A549 (cell line): Measurements from ENCODE around the gene FAHD1. TPM values are rescaled to one million over a fixed set of nuclear protein-coding genes. Genes with fewer than 3 reads are reported as not detected.

ENCODE experiments used
- ATAC-seq, 2 experiments: fragments of 200-7000 bp in 1 of 2; fragments of >200 bp in 1 of 2; cut with Nextera tagmentation in 1 of 2; cut with Tn5 transposase in 1 of 2; 3 replicates each; pipeline versions ENCODE4 v1.8.0 to v1.9.1; 2018 to 2020; ENCODE audit warnings: mild to moderate bottlenecking in 1 of 2, moderate library complexity in 1 of 2
- CTCF ChIA-PET: fragments of 300-600 bp; sonication (Branson Sonifier 250); formaldehyde crosslinking; extraction: SDS; loops from one replicate; lab custom pipeline; 2021; ENCODE audit warnings: antibody characterized with exemption, inconsistent platforms; lab: Yijun Ruan, JAX
- POLR2A ChIA-PET: fragments of 350-600 bp; formaldehyde crosslinking; extraction: SDS; loops from one replicate; lab custom pipeline; 2021; ENCODE audit warnings: antibody characterized with exemption, inconsistent platforms; lab: Yijun Ruan, JAX
- DNase-seq, 2 experiments: peaks; one replicate each; pipeline versions ENCODE4 v3.0.0 to v3.0.0-alpha.2; 2011 to 2016; ENCODE audit warnings: low read depth in 1 of 2, low spot score in 1 of 2
- FAIRE-seq: peaks from 2 replicates; lab custom pipeline; 2011; peaks lifted over from hg19 to GRCh38; lab: Jason Lieb, UNC
- H3K27ac ChIP-seq, 2 experiments: fragments of >200 bp; sonication (Bioruptor Twin); formaldehyde crosslinking; 3 replicates each; pipeline ENCODE4 v1.5.1; 2016 to 2017
- H3K4me1 ChIP-seq: fragments of >200 bp; sonication (Bioruptor Twin); formaldehyde crosslinking; 3 replicates; pipeline ENCODE4 v1.6.1; 2016
- H3K4me2 ChIP-seq: fragments of >200 bp; sonication (Bioruptor Twin); formaldehyde crosslinking; 3 replicates; pipeline ENCODE4 v1.6.1; 2016
- H3K4me3 ChIP-seq: fragments of >200 bp; sonication (Bioruptor Twin); formaldehyde crosslinking; 3 replicates; pipeline ENCODE4 v1.5.1; 2016
- H3K9me3 ChIP-seq: fragments of >200 bp; sonication (Bioruptor Twin); formaldehyde crosslinking; 3 replicates; pipeline ENCODE4 v1.6.1; 2016
- BCL3 ChIP-seq: fragments of >200 bp; sonication (Bioruptor Twin); formaldehyde crosslinking; IDR thresholded peaks from 3 replicates; pipeline ENCODE4 v1.6.1; 2016
- CBX8 ChIP-seq: fragments of 200-600 bp; sonication (generic); IDR thresholded peaks from 2 replicates; pipeline ENCODE4 v1.6.1; 2016
- CEBPB ChIP-seq, 2 experiments: fragments of >200 bp in 1 of 2; sonication (Bioruptor Twin) in 1 of 2; formaldehyde crosslinking in 1 of 2; IDR thresholded peaks; 2 replicates each; pipeline ENCODE4 v1.6.1; 2012 to 2016
- CHD2 ChIP-seq: fragments of 150-350 bp; IDR thresholded peaks from 2 replicates; pipeline ENCODE4 v1.6.1; 2014; ENCODE audit warnings: low read length; ENCODE audit not compliant: partially characterized antibody
- EHF ChIP-seq: fragments of 250-450 bp; sonication (Bioruptor Pico); IDR thresholded peaks from 2 replicates; pipeline ENCODE4 v1.5.0; 2020; ENCODE audit warnings: mild to moderate bottlenecking
- EHMT2 ChIP-seq: fragments of 200-600 bp; sonication (generic); IDR thresholded peaks from 2 replicates; pipeline ENCODE4 v1.6.1; 2016; ENCODE audit warnings: antibody characterized with exemption, low read depth, mild to moderate bottlenecking, moderate library complexity
- FOSL2 ChIP-seq, 2 experiments: fragments of 450-650 bp in 1 of 2; fragments of >200 bp in 1 of 2; sonication (Bioruptor Twin) in 1 of 2; formaldehyde crosslinking; IDR thresholded peaks; 2 replicates each; pipeline versions ENCODE4 v1.5.0 to v1.6.1; 2016 to 2020; ENCODE audit warnings: mild to moderate bottlenecking in 1 of 2, moderate library complexity in 1 of 2
- KDM1A ChIP-seq: fragments of 200-600 bp; sonication (generic); IDR thresholded peaks from 2 replicates; pipeline ENCODE4 v1.6.1; 2016; ENCODE audit warnings: low read depth, mild to moderate bottlenecking
- MYC ChIP-seq: IDR thresholded peaks from 2 replicates; pipeline ENCODE4 v1.6.1; 2012; ENCODE audit warnings: mild to moderate bottlenecking, inconsistent platforms, low read length, improper control_type of control experiment, borderline replicate concordance
- PHF8 ChIP-seq: fragments of 200-600 bp; sonication (generic); IDR thresholded peaks from 2 replicates; pipeline ENCODE4 v1.6.1; 2016; ENCODE audit warnings: low read depth, mild to moderate bottlenecking, antibody characterized with exemption, moderate library complexity, borderline replicate concordance
- RFX5 ChIP-seq: fragments of 450-650 bp; IDR thresholded peaks from 2 replicates; pipeline ENCODE4 v1.7.1; 2014; ENCODE audit warnings: antibody characterized with exemption, mild to moderate bottlenecking, moderate library complexity
- TP53 ChIP-seq: fragments of 250-450 bp; sonication (Bioruptor Pico); IDR thresholded peaks from 2 replicates; pipeline ENCODE4 v1.5.0; 2021; ENCODE audit warnings: mild to moderate bottlenecking, moderate library complexity
- USF2 ChIP-seq: fragments of 450-650 bp; IDR thresholded peaks from 2 replicates; pipeline ENCODE4 v1.6.1; 2014; ENCODE audit warnings: antibody characterized with exemption
- WGBS: methylation state at CpG from one replicate; pipeline ENCODE4 v1.1.6; 2017; ENCODE audit errors: missing lambda C conversion rate; 5-methylcytosine and 5-hydroxymethylcytosine counted together
- polyA plus RNA-seq, 4 experiments: library from polyadenylated mRNA; depleted of rRNA in 3 of 4; stranded (reverse); fragments of >200 nt; fragmentation: RNase III in 1 of 4; extraction: RNeasy Plus Mini Kit Qiagen cat#74134 plus additional on column Dnase treatment in 1 of 4; gene quantifications; 2 replicates in 3 of 4; 3 replicates in 1 of 4; pipeline ENCODE4 v1.2.3, GENCODE V29; 2011 to 2017
- TF ChIP-seq, protein P1 (sequence below): IDR thresholded peaks from 2 replicates; pipeline ENCODE4 v1.6.1; 2012; ENCODE audit warnings: low read depth, borderline replicate concordance
- TF ChIP-seq, protein P2 (sequence below): fragments of 250-450 bp; sonication (Bioruptor Pico); IDR thresholded peaks from 2 replicates; pipeline ENCODE4 v1.5.0; 2021; ENCODE audit warnings: mild to moderate bottlenecking, moderate library complexity, borderline replicate concordance
- TF ChIP-seq, protein P3 (sequence below): IDR thresholded peaks from 2 replicates; pipeline ENCODE4 v1.6.1; 2012

FAHD1 gene
- polyA plus RNA-seq, 2 of the 4 experiments (the other 2 are of a cell fraction), result 30.6 to 68.4 TPM

DNA sequence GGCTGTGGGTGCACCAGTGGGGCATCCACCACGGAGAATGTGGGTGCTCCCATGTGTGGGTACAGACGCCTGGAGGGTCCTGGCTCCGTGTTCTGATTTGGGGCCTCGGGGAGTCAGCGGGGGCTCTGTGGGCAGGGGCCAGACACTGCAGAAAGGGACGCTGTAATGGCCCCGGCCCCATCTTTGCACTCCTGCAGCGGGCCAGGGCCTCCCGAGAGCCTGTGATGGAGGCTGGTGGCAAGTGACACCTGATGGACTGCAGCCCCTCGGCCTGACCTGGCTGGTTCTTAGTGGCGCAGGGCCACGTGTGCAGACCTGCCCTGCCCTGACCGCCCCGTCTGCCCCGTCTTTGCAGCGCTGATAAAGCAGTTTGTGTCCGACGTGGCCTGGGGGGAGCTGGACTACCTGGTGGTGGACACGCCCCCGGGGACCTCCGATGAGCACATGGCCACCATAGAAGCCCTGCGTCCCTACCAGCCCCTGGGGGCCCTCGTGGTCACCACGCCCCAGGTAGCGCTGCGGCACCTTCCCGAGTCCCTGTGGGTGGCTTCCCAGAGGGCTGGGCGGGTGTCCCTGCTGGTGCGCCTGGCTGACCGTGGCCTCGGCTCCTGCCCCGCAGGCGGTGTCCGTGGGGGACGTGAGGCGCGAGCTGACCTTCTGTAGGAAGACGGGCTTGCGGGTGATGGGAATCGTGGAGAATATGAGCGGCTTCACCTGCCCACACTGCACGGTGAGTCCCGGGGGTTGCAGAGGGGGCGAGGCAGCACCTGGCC is 39.5 kb upstream of the FAHD1 start (continued):
- TF ChIP-seq EHMT2, result no peak
- no peak for TF ChIP-seq CBX8
- TF ChIP-seq, protein P1, sequence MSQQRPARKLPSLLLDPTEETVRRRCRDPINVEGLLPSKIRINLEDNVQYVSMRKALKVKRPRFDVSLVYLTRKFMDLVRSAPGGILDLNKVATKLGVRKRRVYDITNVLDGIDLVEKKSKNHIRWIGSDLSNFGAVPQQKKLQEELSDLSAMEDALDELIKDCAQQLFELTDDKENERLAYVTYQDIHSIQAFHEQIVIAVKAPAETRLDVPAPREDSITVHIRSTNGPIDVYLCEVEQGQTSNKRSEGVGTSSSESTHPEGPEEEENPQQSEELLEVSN, result no peak
- TF ChIP-seq, protein P2, sequence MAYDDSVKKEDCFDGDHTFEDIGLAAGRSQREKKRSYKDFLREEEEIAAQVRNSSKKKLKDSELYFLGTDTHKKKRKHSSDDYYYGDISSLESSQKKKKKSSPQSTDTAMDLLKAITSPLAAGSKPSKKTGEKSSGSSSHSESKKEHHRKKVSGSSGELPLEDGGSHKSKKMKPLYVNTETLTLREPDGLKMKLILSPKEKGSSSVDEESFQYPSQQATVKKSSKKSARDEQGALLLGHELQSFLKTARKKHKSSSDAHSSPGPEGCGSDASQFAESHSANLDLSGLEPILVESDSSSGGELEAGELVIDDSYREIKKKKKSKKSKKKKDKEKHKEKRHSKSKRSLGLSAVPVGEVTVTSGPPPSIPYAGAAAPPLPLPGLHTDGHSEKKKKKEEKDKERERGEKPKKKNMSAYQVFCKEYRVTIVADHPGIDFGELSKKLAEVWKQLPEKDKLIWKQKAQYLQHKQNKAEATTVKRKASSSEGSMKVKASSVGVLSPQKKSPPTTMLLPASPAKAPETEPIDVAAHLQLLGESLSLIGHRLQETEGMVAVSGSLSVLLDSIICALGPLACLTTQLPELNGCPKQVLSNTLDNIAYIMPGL (CRISPR knock-in tag), result no peak
- TF ChIP-seq USF2, result no peak
- TF ChIP-seq PHF8, result no peak
- no peak for TF ChIP-seq TP53 (CRISPR knock-in tag)
- no peak for TF ChIP-seq EHF (CRISPR knock-in tag)
- TF ChIP-seq KDM1A, result no peak

DNA sequence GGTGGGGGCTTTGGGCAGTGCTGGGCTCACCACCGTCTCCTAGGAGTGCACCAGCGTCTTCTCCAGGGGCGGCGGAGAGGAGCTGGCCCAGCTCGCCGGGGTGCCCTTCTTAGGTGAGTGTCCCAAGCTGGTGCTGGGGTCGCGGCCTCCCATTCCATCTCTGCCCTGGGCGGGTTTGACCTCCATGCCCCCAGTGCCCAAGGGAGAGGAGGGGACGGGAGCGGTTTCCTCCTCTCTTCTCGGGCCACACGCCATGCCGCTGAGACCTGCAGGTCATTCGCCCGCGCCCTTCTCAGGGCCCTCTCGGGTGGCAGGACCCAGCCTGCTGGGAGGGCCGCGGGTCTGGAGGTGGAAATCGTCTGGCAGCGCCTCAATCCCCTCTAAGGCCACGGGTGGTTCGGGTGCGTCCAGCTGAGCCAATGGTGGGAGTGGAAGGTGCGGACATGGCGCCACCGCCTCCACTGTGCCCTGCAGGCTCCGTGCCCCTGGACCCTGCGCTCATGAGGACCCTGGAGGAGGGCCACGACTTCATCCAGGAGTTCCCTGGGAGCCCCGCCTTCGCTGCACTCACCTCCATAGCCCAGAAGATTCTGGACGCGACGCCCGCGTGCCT is 38.8 kb upstream of the FAHD1 start:
- FAIRE-seq (no peak), DNase-seq (no peak)
- Histone ChIP-seq H3K4me1 (peaks cover 6% of the 10 kb centered on the region; the same call in 1 of the 3 replicates), H3K4me2 (no peak overlapping the region)
- TF ChIP-seq, protein P3, sequence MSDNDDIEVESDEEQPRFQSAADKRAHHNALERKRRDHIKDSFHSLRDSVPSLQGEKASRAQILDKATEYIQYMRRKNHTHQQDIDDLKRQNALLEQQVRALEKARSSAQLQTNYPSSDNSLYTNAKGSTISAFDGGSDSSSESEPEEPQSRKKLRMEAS, result no peak
- TF ChIP-seq MYC (no peak), RFX5 (no peak)
- TF ChIP-seq, all 56 proteins: peak for 0
- H3K4me3 ChIP-seq, result no peak overlapping the region
- H3K27ac ChIP-seq, result no peak overlapping the region
- WGBS, result 93% methylated on average over 33 of the region's 38 CpGs
- ChIA-PET CTCF (interaction anchor here (0.5 to 0.9 kb wide), 3 partner anchors 25 to 416 kb away, joined by 3 to 4 read pairs (median 3); no protein-coding TSS in a partner anchor), POLR2A (no interaction called here)
- H3K9me3 ChIP-seq, result no peaks in the 10 kb centered on the region
- no peak for ATAC-seq

DNA sequence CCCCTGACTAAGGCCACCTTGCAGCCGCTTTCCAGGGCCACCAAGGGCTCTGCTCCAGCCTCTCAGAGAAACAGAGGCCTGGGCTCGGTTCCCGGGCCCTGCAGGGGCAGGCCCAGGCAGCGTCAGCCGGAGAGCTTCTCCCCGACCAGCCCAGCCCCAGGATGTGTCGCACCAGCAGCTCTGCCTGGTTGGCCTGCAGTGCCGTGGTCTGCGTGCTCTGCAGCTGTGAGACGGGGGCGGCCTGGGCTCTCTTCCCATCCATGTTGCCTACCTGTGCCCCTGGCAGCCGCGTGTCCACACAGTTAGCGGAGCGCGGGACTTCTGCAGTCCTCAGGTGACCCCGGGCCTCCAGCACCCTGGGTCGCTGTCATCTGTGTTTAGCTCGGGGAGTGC is 38.3 kb upstream of the FAHD1 start:
- H3K27ac ChIP-seq, result no peak overlapping the region
- peaks cover 6% of the 10 kb centered on the region; the same call in 1 of the 3 replicates for H3K4me1 ChIP-seq
- H3K4me3 ChIP-seq, result no peak overlapping the region
- no peaks in the 10 kb centered on the region for H3K9me3 ChIP-seq
- POLR2A ChIA-PET, result no interaction called here
- TF ChIP-seq TP53 (CRISPR knock-in tag) (no peak), FOSL2 (IDR thresholded peaks at IDR 0.05) (no peak), FOSL2 (CRISPR knock-in tag; IDR thresholded peaks at IDR 0.05) (no peak), BCL3 (no peak), CHD2 (no peak), CEBPB (IDR thresholded peaks at IDR 0.05) (no peak), RFX5 (no peak)
- WGBS, result 87% methylated on average over 10 of the region's 19 CpGs
- no peak overlapping the region for H3K4me2 ChIP-seq
- CTCF ChIA-PET, result interaction anchor here (0.5 to 1.4 kb wide), 4 partner anchors 11 to 168 kb away, joined by 3 read pairs; partner anchors contain the start of gene MAPK8IP3
- FAIRE-seq, result no peak
- no peak for DNase-seq
- ATAC-seq, result no peak
